Keratinocyte (primary cell): Measurements from ENCODE around the gene CILP2.

Source experiments
- EZH2 ChIP-seq: IDR thresholded peaks from one replicate; pipeline ENCODE4 v1.6.1; 2012; ENCODE audit warnings: inconsistent platforms, mild to moderate bottlenecking, low read length, moderate library complexity
- TF ChIP-seq, protein P1 (sequence below), 3 experiments: IDR thresholded peaks in 1 of 3; conservative IDR thresholded peaks in 1 of 3; optimal IDR thresholded peaks in 1 of 3; 2 replicates in 2 of 3; 3 replicates in 1 of 3; pipeline versions ENCODE3 to v1.5.1; 2011; ENCODE audit warnings: low read length in 3 of 3, mild to moderate bottlenecking in 3 of 3, moderate library complexity in 2 of 3, control low read depth in 1 of 3, inconsistent platforms in 1 of 3; ENCODE audit not compliant: insufficient read depth in 2 of 3; ENCODE audit errors: extremely low read depth in 1 of 3

DNA sequence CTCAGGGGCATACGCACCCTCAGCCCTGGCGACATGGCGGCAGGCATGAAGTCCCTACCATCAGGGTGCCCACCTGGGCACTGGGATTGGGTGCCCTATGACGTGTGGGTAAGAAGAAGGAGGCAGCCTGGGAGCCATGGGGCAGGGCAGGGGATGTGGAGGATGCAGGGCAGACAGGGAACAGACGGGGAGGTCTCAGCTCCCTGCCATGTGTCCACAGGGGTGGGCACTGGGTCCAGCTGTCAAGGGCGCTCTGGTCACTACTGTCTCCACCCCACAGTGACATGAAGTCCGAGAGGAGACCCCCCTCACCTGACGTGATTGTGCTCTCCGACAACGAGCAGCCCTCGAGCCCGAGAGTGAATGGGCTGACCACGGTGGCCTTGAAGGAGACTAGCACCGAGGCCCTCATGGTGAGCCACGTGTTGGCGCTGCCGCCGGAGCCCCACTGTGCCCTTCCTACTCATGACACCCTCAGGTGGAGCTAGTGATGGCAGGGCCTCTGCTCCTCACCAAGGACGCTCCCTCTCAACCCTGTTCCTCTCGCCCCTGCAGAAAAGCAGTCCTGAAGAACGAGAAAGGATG lies 45.9 kb upstream of the CILP2 start:
- no peak for TF ChIP-seq EZH2
- TF ChIP-seq, protein P1, sequence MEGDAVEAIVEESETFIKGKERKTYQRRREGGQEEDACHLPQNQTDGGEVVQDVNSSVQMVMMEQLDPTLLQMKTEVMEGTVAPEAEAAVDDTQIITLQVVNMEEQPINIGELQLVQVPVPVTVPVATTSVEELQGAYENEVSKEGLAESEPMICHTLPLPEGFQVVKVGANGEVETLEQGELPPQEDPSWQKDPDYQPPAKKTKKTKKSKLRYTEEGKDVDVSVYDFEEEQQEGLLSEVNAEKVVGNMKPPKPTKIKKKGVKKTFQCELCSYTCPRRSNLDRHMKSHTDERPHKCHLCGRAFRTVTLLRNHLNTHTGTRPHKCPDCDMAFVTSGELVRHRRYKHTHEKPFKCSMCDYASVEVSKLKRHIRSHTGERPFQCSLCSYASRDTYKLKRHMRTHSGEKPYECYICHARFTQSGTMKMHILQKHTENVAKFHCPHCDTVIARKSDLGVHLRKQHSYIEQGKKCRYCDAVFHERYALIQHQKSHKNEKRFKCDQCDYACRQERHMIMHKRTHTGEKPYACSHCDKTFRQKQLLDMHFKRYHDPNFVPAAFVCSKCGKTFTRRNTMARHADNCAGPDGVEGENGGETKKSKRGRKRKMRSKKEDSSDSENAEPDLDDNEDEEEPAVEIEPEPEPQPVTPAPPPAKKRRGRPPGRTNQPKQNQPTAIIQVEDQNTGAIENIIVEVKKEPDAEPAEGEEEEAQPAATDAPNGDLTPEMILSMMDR (optimal IDR thresholded peaks at IDR 0.05 in 1 of 3, IDR thresholded peaks at IDR 0.05 in 1 of 3, conservative IDR thresholded peaks at IDR 0.05 in 1 of 3; ENCODE audit: extremely low read depth in 1 of 3, insufficient read depth in 2 of 3, low read length in 3 of 3) = no peak
